K562 (cell line): ENCODE data around the gene POLN.

Experiments used
- CTCF ChIP-seq, 3 experiments: IDR thresholded peaks in 2 of 3; conservative IDR thresholded peaks in 1 of 3; 2 replicates each; pipeline ENCODE4 v1.5.1; 2011 to 2012; ENCODE audit warnings: low read length in 3 of 3, mild to moderate bottlenecking in 3 of 3, control low read depth in 2 of 3, improper control_type of control experiment in 1 of 3, inconsistent platforms in 1 of 3, low read depth in 1 of 3, mixed read lengths in 1 of 3, moderate library complexity in 1 of 3; ENCODE audit not compliant: insufficient read depth in 2 of 3
- FOXK1 ChIP-seq: sonication (generic); formaldehyde crosslinking; IDR thresholded peaks from 2 replicates; pipeline ENCODE4 v1.8.0; 2022; ENCODE audit warnings: missing genetic modification reagents, mild to moderate bottlenecking, borderline replicate concordance
- MTA3 ChIP-seq: fragments of 450-650 bp; formaldehyde crosslinking; IDR thresholded peaks from 2 replicates; pipeline ENCODE4 v1.6.1; 2017; ENCODE audit warnings: mild to moderate bottlenecking, borderline replicate concordance
- NBN ChIP-seq: fragments of 450-650 bp; IDR thresholded peaks from 2 replicates; pipeline ENCODE4 v1.6.1; 2016; ENCODE audit warnings: low read depth, mild to moderate bottlenecking
- POLR2A ChIP-seq: fragments of 450-650 bp; conservative IDR thresholded peaks from 2 replicates; pipeline ENCODE4 v1.6.1; 2016
- RAD21 ChIP-seq, 2 experiments: fragments of 250-450 bp in 1 of 2; fragments of 450-650 bp in 1 of 2; sonication (Bioruptor Pico) in 1 of 2; formaldehyde crosslinking in 1 of 2; IDR thresholded peaks in 1 of 2; conservative IDR thresholded peaks in 1 of 2; 2 replicates each; pipeline versions ENCODE4 v1.4.0 to v1.8.0; 2020 to 2022; ENCODE audit warnings: mild to moderate bottlenecking in 2 of 2, moderate library complexity in 1 of 2
- TRIM24 ChIP-seq, 2 experiments: fragments of 450-650 bp; IDR thresholded peaks; 2 replicates each; pipeline ENCODE4 v1.6.1; 2016
- ZBTB33 ChIP-seq: sonication (generic); formaldehyde crosslinking; IDR thresholded peaks from 2 replicates; pipeline ENCODE4 v1.8.1; 2023; ENCODE audit warnings: mild to moderate bottlenecking, missing genetic modification reagents
- ZNF12 ChIP-seq: sonication (generic); formaldehyde crosslinking; IDR thresholded peaks from 2 replicates; pipeline ENCODE4 v1.4.0; 2020; ENCODE audit warnings: mild to moderate bottlenecking, missing genetic modification reagents
- TF ChIP-seq, protein P1 (sequence below), 2 experiments: fragments of 450-650 bp; formaldehyde crosslinking in 1 of 2; IDR thresholded peaks; 2 replicates each; pipeline versions ENCODE4 v1.4.0 to v1.6.1; 2014 to 2020; ENCODE audit warnings: mild to moderate bottlenecking in 2 of 2, borderline replicate concordance in 1 of 2, low read depth in 1 of 2

GRCh38 chr4:2267320-2267811, 25.4 kb upstream of the POLN start:
- TF ChIP-seq NBN = no peak
- no peak for TF ChIP-seq RAD21 (CRISPR knock-in tag; conservative IDR thresholded peaks at IDR 0.05 in 1 of 2, IDR thresholded peaks at IDR 0.05 in 1 of 2)
- TF ChIP-seq POLR2A = no peak
- TF ChIP-seq, protein P1, sequence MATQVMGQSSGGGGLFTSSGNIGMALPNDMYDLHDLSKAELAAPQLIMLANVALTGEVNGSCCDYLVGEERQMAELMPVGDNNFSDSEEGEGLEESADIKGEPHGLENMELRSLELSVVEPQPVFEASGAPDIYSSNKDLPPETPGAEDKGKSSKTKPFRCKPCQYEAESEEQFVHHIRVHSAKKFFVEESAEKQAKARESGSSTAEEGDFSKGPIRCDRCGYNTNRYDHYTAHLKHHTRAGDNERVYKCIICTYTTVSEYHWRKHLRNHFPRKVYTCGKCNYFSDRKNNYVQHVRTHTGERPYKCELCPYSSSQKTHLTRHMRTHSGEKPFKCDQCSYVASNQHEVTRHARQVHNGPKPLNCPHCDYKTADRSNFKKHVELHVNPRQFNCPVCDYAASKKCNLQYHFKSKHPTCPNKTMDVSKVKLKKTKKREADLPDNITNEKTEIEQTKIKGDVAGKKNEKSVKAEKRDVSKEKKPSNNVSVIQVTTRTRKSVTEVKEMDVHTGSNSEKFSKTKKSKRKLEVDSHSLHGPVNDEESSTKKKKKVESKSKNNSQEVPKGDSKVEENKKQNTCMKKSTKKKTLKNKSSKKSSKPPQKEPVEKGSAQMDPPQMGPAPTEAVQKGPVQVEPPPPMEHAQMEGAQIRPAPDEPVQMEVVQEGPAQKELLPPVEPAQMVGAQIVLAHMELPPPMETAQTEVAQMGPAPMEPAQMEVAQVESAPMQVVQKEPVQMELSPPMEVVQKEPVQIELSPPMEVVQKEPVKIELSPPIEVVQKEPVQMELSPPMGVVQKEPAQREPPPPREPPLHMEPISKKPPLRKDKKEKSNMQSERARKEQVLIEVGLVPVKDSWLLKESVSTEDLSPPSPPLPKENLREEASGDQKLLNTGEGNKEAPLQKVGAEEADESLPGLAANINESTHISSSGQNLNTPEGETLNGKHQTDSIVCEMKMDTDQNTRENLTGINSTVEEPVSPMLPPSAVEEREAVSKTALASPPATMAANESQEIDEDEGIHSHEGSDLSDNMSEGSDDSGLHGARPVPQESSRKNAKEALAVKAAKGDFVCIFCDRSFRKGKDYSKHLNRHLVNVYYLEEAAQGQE (IDR thresholded peaks at IDR 0.05; ENCODE audit: borderline replicate concordance) = no peak
- TF ChIP-seq, protein P1 (CRISPR knock-in tag; IDR thresholded peaks at IDR 0.05; ENCODE audit: low read depth) = no peak
- no peak for TF ChIP-seq FOXK1 (CRISPR knock-in tag)
- TF ChIP-seq ZBTB33 (CRISPR knock-in tag) = no peak
- no peak for TF ChIP-seq TRIM24 (IDR thresholded peaks at IDR 0.05)
- no peak for TF ChIP-seq ZNF12
- TF ChIP-seq CTCF (IDR thresholded peaks at IDR 0.05 in 2 of 3, conservative IDR thresholded peaks at IDR 0.05 in 1 of 3; ENCODE audit: insufficient read depth in 2 of 3, low read depth in 1 of 3, low read length in 3 of 3) = no peak
- no peak for TF ChIP-seq MTA3
